ENCODE results near the gene ALLC. TPM values are rescaled to one million over a fixed set of nuclear protein-coding genes. Genes with fewer than 3 reads are reported as not detected.

The ALLC gene
- total RNA-seq, 4 donors from 2014 or later, result not detected

- no peaks in the 10 kb centered on the region for H3K4me1 ChIP-seq
- no peak overlapping the region for H3K27ac ChIP-seq (replicated peaks in 1 of 4)
- TF ChIP-seq EP300 (IDR thresholded peaks at IDR 0.05) (no peak), POLR2AphosphoS5 (IDR thresholded peaks at IDR 0.05) (no peak), POLR2A (IDR thresholded peaks at IDR 0.05; ENCODE audit: low read depth) (no peak)
- TF ChIP-seq, protein P1, sequence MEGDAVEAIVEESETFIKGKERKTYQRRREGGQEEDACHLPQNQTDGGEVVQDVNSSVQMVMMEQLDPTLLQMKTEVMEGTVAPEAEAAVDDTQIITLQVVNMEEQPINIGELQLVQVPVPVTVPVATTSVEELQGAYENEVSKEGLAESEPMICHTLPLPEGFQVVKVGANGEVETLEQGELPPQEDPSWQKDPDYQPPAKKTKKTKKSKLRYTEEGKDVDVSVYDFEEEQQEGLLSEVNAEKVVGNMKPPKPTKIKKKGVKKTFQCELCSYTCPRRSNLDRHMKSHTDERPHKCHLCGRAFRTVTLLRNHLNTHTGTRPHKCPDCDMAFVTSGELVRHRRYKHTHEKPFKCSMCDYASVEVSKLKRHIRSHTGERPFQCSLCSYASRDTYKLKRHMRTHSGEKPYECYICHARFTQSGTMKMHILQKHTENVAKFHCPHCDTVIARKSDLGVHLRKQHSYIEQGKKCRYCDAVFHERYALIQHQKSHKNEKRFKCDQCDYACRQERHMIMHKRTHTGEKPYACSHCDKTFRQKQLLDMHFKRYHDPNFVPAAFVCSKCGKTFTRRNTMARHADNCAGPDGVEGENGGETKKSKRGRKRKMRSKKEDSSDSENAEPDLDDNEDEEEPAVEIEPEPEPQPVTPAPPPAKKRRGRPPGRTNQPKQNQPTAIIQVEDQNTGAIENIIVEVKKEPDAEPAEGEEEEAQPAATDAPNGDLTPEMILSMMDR (IDR thresholded peaks at IDR 0.05), result no peak
- no peaks in the 10 kb centered on the region for H3K36me3 ChIP-seq
- intact Hi-C loops (cut with DNase I), result no loop called here
- H3K27me3 ChIP-seq, result no peaks in the 10 kb centered on the region
- DNase-seq (ENCODE audit: extremely low spot score), result peak; percentile 74
- H3K9me3 ChIP-seq, result no peaks in the 10 kb centered on the region
- H3K4me3 ChIP-seq, result no peak overlapping the region
- 81% methylated on average over 9 of the region's 9 CpGs for WGBS
Observed at GRCh38 chr2:3678212-3678611, 20.2 kb downstream of the ALLC start.

- no peaks in the 10 kb centered on the region for H3K9me3 ChIP-seq
- H3K4me1 ChIP-seq, result no peaks in the 10 kb centered on the region
- H3K27me3 ChIP-seq, result no peaks in the 10 kb centered on the region
- 100% methylated on average over 2 of the region's 2 CpGs for WGBS
- no peak overlapping the region for H3K4me3 ChIP-seq
- DNase-seq (ENCODE audit: extremely low spot score), result peak; percentile 88
- intact Hi-C loops (cut with DNase I), result no loop called here
- no peak overlapping the region for H3K27ac ChIP-seq (replicated peaks in 1 of 4)
- H3K36me3 ChIP-seq, result no peaks in the 10 kb centered on the region
- TF ChIP-seq EP300 (IDR thresholded peaks at IDR 0.05) (no peak), POLR2A (IDR thresholded peaks at IDR 0.05; ENCODE audit: low read depth) (no peak), POLR2AphosphoS5 (IDR thresholded peaks at IDR 0.05) (no peak)
- TF ChIP-seq, protein P1 (IDR thresholded peaks at IDR 0.05), result no peak
Observed at GRCh38 chr2:3679180-3679579, 21.2 kb downstream of the ALLC start.

- Histone ChIP-seq H3K36me3 (no peaks in the 10 kb centered on the region), H3K9me3 (no peaks in the 10 kb centered on the region), H3K27ac (replicated peaks in 1 of 4) (no peak overlapping the region), H3K27me3 (no peaks in the 10 kb centered on the region), H3K4me1 (no peaks in the 10 kb centered on the region), H3K4me3 (no peak overlapping the region)
- WGBS, result 85% methylated on average over 22 of the region's 23 CpGs
- intact Hi-C loops (cut with DNase I), result no loop called here
- DNase-seq (ENCODE audit: extremely low spot score), result peak; percentile 84
- TF ChIP-seq, protein P1 (IDR thresholded peaks at IDR 0.05), result no peak
- TF ChIP-seq POLR2AphosphoS5 (IDR thresholded peaks at IDR 0.05) (no peak), POLR2A (IDR thresholded peaks at IDR 0.05; ENCODE audit: low read depth) (no peak), EP300 (IDR thresholded peaks at IDR 0.05) (no peak)
Observed at GRCh38 chr2:3679616-3680393, 21.8 kb downstream of the ALLC start.

- peak; percentile 84 for DNase-seq (ENCODE audit: extremely low spot score)
- 90% methylated on average over 18 of the region's 18 CpGs for WGBS
- no peak overlapping the region for H3K4me3 ChIP-seq
- no peak overlapping the region for H3K27ac ChIP-seq (replicated peaks in 1 of 4)
- TF ChIP-seq, protein P1 (IDR thresholded peaks at IDR 0.05), result no peak
- TF ChIP-seq EP300 (IDR thresholded peaks at IDR 0.05) (no peak), POLR2AphosphoS5 (IDR thresholded peaks at IDR 0.05) (no peak), POLR2A (IDR thresholded peaks at IDR 0.05; ENCODE audit: low read depth) (no peak)
- no peaks in the 10 kb centered on the region for H3K36me3 ChIP-seq
- no peaks in the 10 kb centered on the region for H3K4me1 ChIP-seq
- no peaks in the 10 kb centered on the region for H3K27me3 ChIP-seq
- intact Hi-C loops (cut with DNase I), result no loop called here
- no peaks in the 10 kb centered on the region for H3K9me3 ChIP-seq
Observed at GRCh38 chr2:3680548-3681345, 22.7 kb downstream of the ALLC start.
